GM13976 (cell line): Measurements from ENCODE around the gene PDHX.

Experiments used
- DNase-seq: peaks from one replicate; pipeline ENCODE4 v3.0.0; 2012; ENCODE audit warnings: low spot score
- in situ Hi-C: fragments of 300-500 bp; cut with MboI; formaldehyde crosslinking; loops from one replicate; pipeline ENCODE4 v1.12.0; 2022; ENCODE audit warnings: low sequenced_read_pairs, mixed read lengths, inconsistent platforms; ENCODE audit not compliant: unreplicated experiment
- TF ChIP-seq, protein P1 (sequence below): IDR thresholded peaks from 2 replicates; pipeline ENCODE4 v1.5.1; 2012; ENCODE audit warnings: borderline replicate concordance, mild to moderate bottlenecking; ENCODE audit not compliant: insufficient read depth; ENCODE audit errors: extremely low read depth, missing control alignments, control extremely low read depth

The PDHX gene

GRCh38 chr11:35006389-35007128 lies 90.1 kb downstream of the PDHX start:
- in situ Hi-C loops, result no loop called here
- TF ChIP-seq, protein P1, sequence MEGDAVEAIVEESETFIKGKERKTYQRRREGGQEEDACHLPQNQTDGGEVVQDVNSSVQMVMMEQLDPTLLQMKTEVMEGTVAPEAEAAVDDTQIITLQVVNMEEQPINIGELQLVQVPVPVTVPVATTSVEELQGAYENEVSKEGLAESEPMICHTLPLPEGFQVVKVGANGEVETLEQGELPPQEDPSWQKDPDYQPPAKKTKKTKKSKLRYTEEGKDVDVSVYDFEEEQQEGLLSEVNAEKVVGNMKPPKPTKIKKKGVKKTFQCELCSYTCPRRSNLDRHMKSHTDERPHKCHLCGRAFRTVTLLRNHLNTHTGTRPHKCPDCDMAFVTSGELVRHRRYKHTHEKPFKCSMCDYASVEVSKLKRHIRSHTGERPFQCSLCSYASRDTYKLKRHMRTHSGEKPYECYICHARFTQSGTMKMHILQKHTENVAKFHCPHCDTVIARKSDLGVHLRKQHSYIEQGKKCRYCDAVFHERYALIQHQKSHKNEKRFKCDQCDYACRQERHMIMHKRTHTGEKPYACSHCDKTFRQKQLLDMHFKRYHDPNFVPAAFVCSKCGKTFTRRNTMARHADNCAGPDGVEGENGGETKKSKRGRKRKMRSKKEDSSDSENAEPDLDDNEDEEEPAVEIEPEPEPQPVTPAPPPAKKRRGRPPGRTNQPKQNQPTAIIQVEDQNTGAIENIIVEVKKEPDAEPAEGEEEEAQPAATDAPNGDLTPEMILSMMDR, result no peak
- peak; percentile 62 for DNase-seq

- peak; percentile 17 for DNase-seq
- in situ Hi-C loops, result no loop called here
- TF ChIP-seq, protein P1, result no peak
Observed at GRCh38 chr11:35007277-35007676, 90.9 kb downstream of the PDHX start.

- in situ Hi-C loops, result no loop called here
- TF ChIP-seq, protein P1, result no peak
- DNase-seq, result no peak
Observed at GRCh38 chr11:35009191-35009943, 92.9 kb downstream of the PDHX start.

DNA sequence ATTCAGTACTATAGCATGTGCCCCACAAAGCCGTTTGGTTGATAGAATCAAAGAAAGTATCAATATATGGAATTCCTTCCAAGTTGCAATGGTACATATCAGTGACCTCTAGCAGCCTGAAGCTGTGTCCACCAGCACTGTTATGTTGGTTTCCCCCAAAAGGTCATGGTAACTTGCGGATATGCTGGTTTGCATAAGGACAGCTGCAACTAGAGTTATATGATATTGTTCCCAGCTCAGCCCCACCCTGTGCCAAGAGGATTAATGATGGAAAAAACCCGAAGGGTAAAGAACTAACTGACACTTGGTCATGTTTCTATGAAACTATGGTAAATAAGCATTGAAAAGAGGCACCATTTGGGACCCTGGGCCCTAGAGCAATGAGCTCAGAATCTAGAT lies 93.5 kb downstream of the PDHX start:
- no peak for DNase-seq
- in situ Hi-C loops, result no loop called here
- TF ChIP-seq, protein P1, result no peak

GRCh38 chr11:35010654-35011053 lies 94.2 kb downstream of the PDHX start:
- in situ Hi-C loops, result no loop called here

DNA sequence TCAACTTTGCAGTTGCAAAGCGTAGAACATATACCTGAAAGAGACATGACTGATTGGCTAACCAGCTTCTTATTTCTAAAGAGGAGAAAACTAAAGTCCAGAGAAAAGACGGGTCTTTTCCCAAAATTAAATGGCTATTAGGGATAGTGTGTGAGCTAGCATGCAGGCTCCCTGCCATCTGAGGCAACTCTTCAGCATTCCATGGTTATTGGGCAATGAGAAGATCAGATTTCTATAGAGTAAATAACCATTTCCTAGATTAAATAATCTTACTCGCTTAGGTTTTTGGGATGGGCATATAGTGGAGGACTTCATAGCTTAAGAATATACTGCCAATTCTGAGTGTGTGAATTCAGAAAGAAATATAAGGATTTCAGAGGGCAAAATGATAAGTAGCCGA lies 95.0 kb downstream of the PDHX start:
- no peak for DNase-seq
- in situ Hi-C loops, result no loop called here
- TF ChIP-seq, protein P1, result no peak

More at GRCh38 chr11:35010654-35011053, 94.2 kb downstream of the PDHX start:
- TF ChIP-seq, protein P1, result no peak
- no peak for DNase-seq
